Activated CD8-positive, alpha-beta T cell treated with anti-CD3 and anti-CD28 coated beads for 36 hours (primary cell): Measurements from ENCODE around the gene ADCY9. TPM values are rescaled to one million over a fixed set of nuclear protein-coding genes. Genes with fewer than 3 reads are reported as not detected.

Experiments used
- ATAC-seq: fragments of 200-7000 bp; cut with Tn5 transposase; one replicate; pipeline ENCODE4 v1.10.0; 2021; ENCODE audit warnings: mild to moderate bottlenecking, moderate library complexity
- CTCF ChIA-PET: fragments of 350-600 bp; sonication (Branson Sonifier 250); formaldehyde crosslinking; loops from one replicate; lab custom pipeline; 2021; ENCODE audit warnings: antibody characterized with exemption; lab: Charles Lee
- POLR2A ChIA-PET: fragments of 350-600 bp; sonication (Branson Sonifier 250); formaldehyde crosslinking; loops from one replicate; lab custom pipeline; 2021; ENCODE audit warnings: antibody characterized with exemption; lab: Charles Lee
- DNase-seq: peaks from one replicate; pipeline ENCODE4 v3.0.0-alpha.2; 2020
- H3K27ac Mint-ChIP-seq: one replicate; pipeline ENCODE4 v1.8.0; 2021; ENCODE audit warnings: mild to moderate bottlenecking, mixed read lengths
- H3K27me3 Mint-ChIP-seq: one replicate; pipeline ENCODE4 v1.8.0; 2021; ENCODE audit warnings: mixed read lengths
- H3K36me3 Mint-ChIP-seq: one replicate; pipeline ENCODE4 v1.8.0; 2021; ENCODE audit warnings: low read depth, mixed read lengths
- H3K4me1 Mint-ChIP-seq: one replicate; pipeline ENCODE4 v1.8.0; 2021; ENCODE audit warnings: low read depth, mixed read lengths
- H3K4me3 Mint-ChIP-seq: one replicate; pipeline ENCODE4 v1.8.0; 2021; ENCODE audit warnings: mild to moderate bottlenecking, moderate library complexity, mixed read lengths
- H3K9me3 Mint-ChIP-seq: one replicate; pipeline ENCODE4 v1.8.0; 2021; ENCODE audit warnings: mixed read lengths
- intact Hi-C: fragments of 100-400 bp; cut with micrococcal nuclease; formaldehyde crosslinking; loops from one replicate; pipeline ENCODE4 v1.10.0; 2022
- total RNA-seq, 2 experiments: library from RNA; stranded (reverse); gene quantifications; one replicate each; pipeline ENCODE4 v1.2.3, GENCODE V29; 2021
- TF ChIP-seq, protein P1 (sequence below): fragments of 200-600 bp; IDR thresholded peaks from one replicate; pipeline ENCODE4 v1.8.0; 2022; ENCODE audit warnings: antibody characterized with exemption, mild to moderate bottlenecking

Gene ADCY9
- total RNA-seq, 2 experiments from 2014 or later: 4.1 to 4.8 TPM

GRCh38 chr16:4011225-4011939 lies 104.9 kb downstream of the ADCY9 start:
- Mint-ChIP-seq H3K4me3 (no peak overlapping the region), H3K9me3 (no peaks in the 10 kb centered on the region), H3K27ac (no peak overlapping the region), H3K27me3 (no peaks in the 10 kb centered on the region), H3K4me1 (no peaks in the 10 kb centered on the region), H3K36me3 (no peaks in the 10 kb centered on the region)
- intact Hi-C loops: no loop called here
- ATAC-seq: no peak
- POLR2A ChIA-PET: no interaction called here
- DNase-seq: no peak
- CTCF ChIA-PET: no interaction called here
- TF ChIP-seq, protein P1, sequence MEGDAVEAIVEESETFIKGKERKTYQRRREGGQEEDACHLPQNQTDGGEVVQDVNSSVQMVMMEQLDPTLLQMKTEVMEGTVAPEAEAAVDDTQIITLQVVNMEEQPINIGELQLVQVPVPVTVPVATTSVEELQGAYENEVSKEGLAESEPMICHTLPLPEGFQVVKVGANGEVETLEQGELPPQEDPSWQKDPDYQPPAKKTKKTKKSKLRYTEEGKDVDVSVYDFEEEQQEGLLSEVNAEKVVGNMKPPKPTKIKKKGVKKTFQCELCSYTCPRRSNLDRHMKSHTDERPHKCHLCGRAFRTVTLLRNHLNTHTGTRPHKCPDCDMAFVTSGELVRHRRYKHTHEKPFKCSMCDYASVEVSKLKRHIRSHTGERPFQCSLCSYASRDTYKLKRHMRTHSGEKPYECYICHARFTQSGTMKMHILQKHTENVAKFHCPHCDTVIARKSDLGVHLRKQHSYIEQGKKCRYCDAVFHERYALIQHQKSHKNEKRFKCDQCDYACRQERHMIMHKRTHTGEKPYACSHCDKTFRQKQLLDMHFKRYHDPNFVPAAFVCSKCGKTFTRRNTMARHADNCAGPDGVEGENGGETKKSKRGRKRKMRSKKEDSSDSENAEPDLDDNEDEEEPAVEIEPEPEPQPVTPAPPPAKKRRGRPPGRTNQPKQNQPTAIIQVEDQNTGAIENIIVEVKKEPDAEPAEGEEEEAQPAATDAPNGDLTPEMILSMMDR: no peak

GRCh38 chr16:4010225-4011158 lies 105.8 kb downstream of the ADCY9 start:
- intact Hi-C loops: no loop called here
- ATAC-seq (no peak), DNase-seq (no peak)
- CTCF ChIA-PET: no interaction called here
- Mint-ChIP-seq H3K4me1 (no peaks in the 10 kb centered on the region), H3K4me3 (no peak overlapping the region), H3K36me3 (no peaks in the 10 kb centered on the region), H3K27me3 (no peaks in the 10 kb centered on the region), H3K27ac (no peak overlapping the region), H3K9me3 (no peaks in the 10 kb centered on the region)
- POLR2A ChIA-PET: interaction anchor here (1.0 kb wide), 1 partner anchor 35 kb away, joined by 3 read pairs; no protein-coding TSS in a partner anchor
- TF ChIP-seq, protein P1: no peak

- no peaks in the 10 kb centered on the region for H3K4me1 Mint-ChIP-seq
- ChIA-PET CTCF (no interaction called here), POLR2A (interaction anchor here (1.0 kb wide), 1 partner anchor 95 kb away, joined by 4 read pairs; no protein-coding TSS in a partner anchor)
- ATAC-seq (no peak), DNase-seq (no peak)
- intact Hi-C loops: no loop called here
- TF ChIP-seq, protein P1: no peak
- H3K36me3 Mint-ChIP-seq: no peaks in the 10 kb centered on the region
- H3K9me3 Mint-ChIP-seq: no peaks in the 10 kb centered on the region
- no peak overlapping the region for H3K4me3 Mint-ChIP-seq
- no peak overlapping the region for H3K27ac Mint-ChIP-seq
- H3K27me3 Mint-ChIP-seq: no peaks in the 10 kb centered on the region
Measured at GRCh38 chr16:4009177-4009576, 107.1 kb downstream of the ADCY9 start.

- no peaks in the 10 kb centered on the region for H3K27me3 Mint-ChIP-seq
- intact Hi-C loops: no loop called here
- CTCF ChIA-PET: interaction anchor here (1.0 kb wide), 1 partner anchor 246 kb away, joined by 3 read pairs; no protein-coding TSS in a partner anchor
Measured at GRCh38 chr16:4008116-4008515, 108.1 kb downstream of the ADCY9 start.

More at GRCh38 chr16:4008116-4008515, 108.1 kb downstream of the ADCY9 start:
- no peak for DNase-seq
- H3K36me3 Mint-ChIP-seq: no peaks in the 10 kb centered on the region
- TF ChIP-seq, protein P1: no peak
- H3K4me1 Mint-ChIP-seq: no peaks in the 10 kb centered on the region
- no peak overlapping the region for H3K4me3 Mint-ChIP-seq
- H3K27ac Mint-ChIP-seq: no peak overlapping the region
- ATAC-seq: no peak
- POLR2A ChIA-PET: no interaction called here
- no peaks in the 10 kb centered on the region for H3K9me3 Mint-ChIP-seq
